Neural cell (in vitro differentiated cells): Measurements from ENCODE around the gene CABP4.

Experiments used
- EP300 ChIP-seq: fragments of 450-650 bp; conservative IDR thresholded peaks from 2 replicates; pipeline ENCODE4 v1.6.1; 2014; ENCODE audit warnings: antibody characterized with exemption, mild to moderate bottlenecking, moderate library complexity; ENCODE audit not compliant: poor library complexity, severe bottlenecking
- EZH2 ChIP-seq: fragments of 200-600, 300-800 bp; shearing (Covaris generic), sonication (generic); IDR thresholded peaks from 2 replicates; pipeline ENCODE4 v1.6.1; 2014; ENCODE audit warnings: antibody characterized with exemption, low read length, borderline replicate concordance, mild to moderate bottlenecking; ENCODE audit not compliant: insufficient read depth, poor library complexity, severe bottlenecking
- POLR2AphosphoS5 ChIP-seq: IDR thresholded peaks from 2 replicates; pipeline ENCODE4 v1.6.1; 2012
- RAD21 ChIP-seq: fragments of 450-650 bp; conservative IDR thresholded peaks from 2 replicates; pipeline ENCODE4 v1.6.1; 2014; ENCODE audit warnings: antibody characterized with exemption, mild to moderate bottlenecking, moderate library complexity
- TAF1 ChIP-seq: IDR thresholded peaks from 2 replicates; pipeline ENCODE4 v1.6.1; 2012; ENCODE audit warnings: low read depth
- TF ChIP-seq, protein P1 (sequence below): fragments of 450-650 bp; IDR thresholded peaks from 2 replicates; pipeline ENCODE4 v1.5.1; 2014; ENCODE audit warnings: antibody characterized with exemption, mild to moderate bottlenecking, moderate library complexity; ENCODE audit not compliant: poor library complexity, severe bottlenecking
- TF ChIP-seq, protein P2 (sequence below): IDR thresholded peaks from 2 replicates; pipeline ENCODE4 v1.6.1; 2012; ENCODE audit warnings: borderline replicate concordance

DNA sequence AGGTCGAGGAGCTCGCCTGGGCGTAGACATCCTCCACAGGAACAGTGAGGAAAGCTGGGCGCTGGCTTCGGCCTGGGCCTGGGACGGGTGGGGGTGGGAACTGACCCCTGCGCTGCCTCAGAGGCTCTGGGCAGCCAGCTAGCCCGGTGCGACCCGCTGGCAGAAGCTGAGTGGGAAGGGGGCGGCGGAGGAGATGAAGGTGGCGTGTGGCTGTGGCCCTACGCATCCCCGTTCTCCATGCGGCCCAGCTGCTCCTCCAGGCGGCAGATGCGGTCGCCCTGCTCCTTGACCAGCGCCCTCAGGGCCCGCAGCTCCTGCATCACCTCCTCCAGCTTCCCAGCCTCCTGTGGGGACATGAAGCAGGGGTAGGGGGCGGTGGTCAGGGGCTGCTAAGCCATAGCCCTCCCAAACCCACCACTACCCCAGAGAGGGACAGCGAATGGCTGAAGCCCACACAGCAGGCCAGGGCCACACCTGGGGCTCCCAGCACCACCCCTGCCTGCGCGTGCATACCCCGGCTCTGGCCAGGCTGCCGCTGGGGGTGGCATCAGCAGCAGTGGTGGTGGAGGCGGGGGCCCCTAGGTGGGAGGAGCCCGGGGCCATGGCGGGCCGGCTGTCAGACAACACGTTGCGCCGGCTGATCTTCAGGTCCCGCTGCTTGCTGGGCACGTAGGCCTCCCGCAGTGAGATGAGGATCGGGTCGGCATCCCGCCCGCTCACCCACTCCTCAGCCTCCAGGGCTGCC, 16.8 kb upstream of the CABP4 start:
- TF ChIP-seq, protein P1, sequence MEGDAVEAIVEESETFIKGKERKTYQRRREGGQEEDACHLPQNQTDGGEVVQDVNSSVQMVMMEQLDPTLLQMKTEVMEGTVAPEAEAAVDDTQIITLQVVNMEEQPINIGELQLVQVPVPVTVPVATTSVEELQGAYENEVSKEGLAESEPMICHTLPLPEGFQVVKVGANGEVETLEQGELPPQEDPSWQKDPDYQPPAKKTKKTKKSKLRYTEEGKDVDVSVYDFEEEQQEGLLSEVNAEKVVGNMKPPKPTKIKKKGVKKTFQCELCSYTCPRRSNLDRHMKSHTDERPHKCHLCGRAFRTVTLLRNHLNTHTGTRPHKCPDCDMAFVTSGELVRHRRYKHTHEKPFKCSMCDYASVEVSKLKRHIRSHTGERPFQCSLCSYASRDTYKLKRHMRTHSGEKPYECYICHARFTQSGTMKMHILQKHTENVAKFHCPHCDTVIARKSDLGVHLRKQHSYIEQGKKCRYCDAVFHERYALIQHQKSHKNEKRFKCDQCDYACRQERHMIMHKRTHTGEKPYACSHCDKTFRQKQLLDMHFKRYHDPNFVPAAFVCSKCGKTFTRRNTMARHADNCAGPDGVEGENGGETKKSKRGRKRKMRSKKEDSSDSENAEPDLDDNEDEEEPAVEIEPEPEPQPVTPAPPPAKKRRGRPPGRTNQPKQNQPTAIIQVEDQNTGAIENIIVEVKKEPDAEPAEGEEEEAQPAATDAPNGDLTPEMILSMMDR: no peak
- TF ChIP-seq POLR2AphosphoS5 (no peak), EP300 (no peak), EZH2 (no peak), TAF1 (no peak), RAD21 (no peak)
- TF ChIP-seq, protein P2, sequence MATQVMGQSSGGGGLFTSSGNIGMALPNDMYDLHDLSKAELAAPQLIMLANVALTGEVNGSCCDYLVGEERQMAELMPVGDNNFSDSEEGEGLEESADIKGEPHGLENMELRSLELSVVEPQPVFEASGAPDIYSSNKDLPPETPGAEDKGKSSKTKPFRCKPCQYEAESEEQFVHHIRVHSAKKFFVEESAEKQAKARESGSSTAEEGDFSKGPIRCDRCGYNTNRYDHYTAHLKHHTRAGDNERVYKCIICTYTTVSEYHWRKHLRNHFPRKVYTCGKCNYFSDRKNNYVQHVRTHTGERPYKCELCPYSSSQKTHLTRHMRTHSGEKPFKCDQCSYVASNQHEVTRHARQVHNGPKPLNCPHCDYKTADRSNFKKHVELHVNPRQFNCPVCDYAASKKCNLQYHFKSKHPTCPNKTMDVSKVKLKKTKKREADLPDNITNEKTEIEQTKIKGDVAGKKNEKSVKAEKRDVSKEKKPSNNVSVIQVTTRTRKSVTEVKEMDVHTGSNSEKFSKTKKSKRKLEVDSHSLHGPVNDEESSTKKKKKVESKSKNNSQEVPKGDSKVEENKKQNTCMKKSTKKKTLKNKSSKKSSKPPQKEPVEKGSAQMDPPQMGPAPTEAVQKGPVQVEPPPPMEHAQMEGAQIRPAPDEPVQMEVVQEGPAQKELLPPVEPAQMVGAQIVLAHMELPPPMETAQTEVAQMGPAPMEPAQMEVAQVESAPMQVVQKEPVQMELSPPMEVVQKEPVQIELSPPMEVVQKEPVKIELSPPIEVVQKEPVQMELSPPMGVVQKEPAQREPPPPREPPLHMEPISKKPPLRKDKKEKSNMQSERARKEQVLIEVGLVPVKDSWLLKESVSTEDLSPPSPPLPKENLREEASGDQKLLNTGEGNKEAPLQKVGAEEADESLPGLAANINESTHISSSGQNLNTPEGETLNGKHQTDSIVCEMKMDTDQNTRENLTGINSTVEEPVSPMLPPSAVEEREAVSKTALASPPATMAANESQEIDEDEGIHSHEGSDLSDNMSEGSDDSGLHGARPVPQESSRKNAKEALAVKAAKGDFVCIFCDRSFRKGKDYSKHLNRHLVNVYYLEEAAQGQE: no peak
